Measurements from ENCODE around the gene SLC34A1.
A peak's percentile ranks its signal among the peaks of the same experiment; 100 is the strongest.
"Not testable (repeated sequence)": the region's sequence is repeated elsewhere in the genome, so short reads cannot be mapped to it uniquely, and the experiment has no call there.

SLC34A1 gene

GRCh38 chr5:177368869-177369644 lies 15.2 kb upstream of the SLC34A1 start:
- DNase-seq, result no peak

GRCh38 chr5:177369645-177370440 lies 14.4 kb upstream of the SLC34A1 start:
- DNase-seq, result no peak

- DNase-seq, result peak; percentile 89
Measured at GRCh38 chr5:177370488-177371119, 13.6 kb upstream of the SLC34A1 start.

- DNase-seq, result no peak
Measured at GRCh38 chr5:177371120-177372033, 12.9 kb upstream of the SLC34A1 start.

- DNase-seq, result no peak
Measured at GRCh38 chr5:177372034-177372896, 12.0 kb upstream of the SLC34A1 start.

GRCh38 chr5:177372910-177373309 lies 11.3 kb upstream of the SLC34A1 start:
- no peak for DNase-seq

GRCh38 chr5:177373806-177374205 lies 10.4 kb upstream of the SLC34A1 start:
- DNase-seq, result no peak

- no peak for DNase-seq
Measured at GRCh38 chr5:177374211-177374610, 10.0 kb upstream of the SLC34A1 start.

GRCh38 chr5:177375516-177375915 lies 8.7 kb upstream of the SLC34A1 start:
- DNase-seq, result not testable (repeated sequence)

- no peak for DNase-seq
Measured at GRCh38 chr5:177376107-177376506, 8.1 kb upstream of the SLC34A1 start.

GRCh38 chr5:177377851-177378776 lies 6.1 kb upstream of the SLC34A1 start:
- DNase-seq, result no peak

- no peak for DNase-seq
Measured at GRCh38 chr5:177378884-177379883, 5.0 kb upstream of the SLC34A1 start.

- DNase-seq, result no peak
Measured at GRCh38 chr5:177380805-177381126, 3.5 kb upstream of the SLC34A1 start.

- no peak for DNase-seq
Measured at GRCh38 chr5:177382423-177383029, 1.7 kb upstream of the SLC34A1 start.

GRCh38 chr5:177383181-177383580 lies 1.1 kb upstream of the SLC34A1 start:
- DNase-seq, result no peak

GRCh38 chr5:177385720-177386119 lies 1.5 kb downstream of the SLC34A1 start:
- DNase-seq, result no peak

GRCh38 chr5:177386542-177386941 lies 2.3 kb downstream of the SLC34A1 start:
- DNase-seq, result no peak

- DNase-seq, result no peak
Measured at GRCh38 chr5:177387405-177387804, 3.2 kb downstream of the SLC34A1 start.

- DNase-seq, result no peak
Measured at GRCh38 chr5:177388521-177389052, 4.4 kb downstream of the SLC34A1 start.
